ENCODE measurements around the gene LDHA. TPM values are rescaled to one million over a fixed set of nuclear protein-coding genes. Genes with fewer than 3 reads are reported as not detected.

Gene LDHA
- total and polyA plus RNA-seq, 9 of the 15 experiments (the other 6 are each of a cell fraction or from before 2014, with no cell fraction given) = 535 to 3,001 (median 926) TPM

GRCh38 chr11:18375941-18376340, 18.4 kb upstream of the LDHA start (continued):
- TF ChIP-seq, protein P1, sequence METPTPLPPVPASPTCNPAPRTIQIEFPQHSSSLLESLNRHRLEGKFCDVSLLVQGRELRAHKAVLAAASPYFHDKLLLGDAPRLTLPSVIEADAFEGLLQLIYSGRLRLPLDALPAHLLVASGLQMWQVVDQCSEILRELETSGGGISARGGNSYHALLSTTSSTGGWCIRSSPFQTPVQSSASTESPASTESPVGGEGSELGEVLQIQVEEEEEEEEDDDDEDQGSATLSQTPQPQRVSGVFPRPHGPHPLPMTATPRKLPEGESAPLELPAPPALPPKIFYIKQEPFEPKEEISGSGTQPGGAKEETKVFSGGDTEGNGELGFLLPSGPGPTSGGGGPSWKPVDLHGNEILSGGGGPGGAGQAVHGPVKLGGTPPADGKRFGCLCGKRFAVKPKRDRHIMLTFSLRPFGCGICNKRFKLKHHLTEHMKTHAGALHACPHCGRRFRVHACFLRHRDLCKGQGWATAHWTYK (CRISPR knock-in tag; IDR thresholded peaks at IDR 0.05) = no peak

DNA sequence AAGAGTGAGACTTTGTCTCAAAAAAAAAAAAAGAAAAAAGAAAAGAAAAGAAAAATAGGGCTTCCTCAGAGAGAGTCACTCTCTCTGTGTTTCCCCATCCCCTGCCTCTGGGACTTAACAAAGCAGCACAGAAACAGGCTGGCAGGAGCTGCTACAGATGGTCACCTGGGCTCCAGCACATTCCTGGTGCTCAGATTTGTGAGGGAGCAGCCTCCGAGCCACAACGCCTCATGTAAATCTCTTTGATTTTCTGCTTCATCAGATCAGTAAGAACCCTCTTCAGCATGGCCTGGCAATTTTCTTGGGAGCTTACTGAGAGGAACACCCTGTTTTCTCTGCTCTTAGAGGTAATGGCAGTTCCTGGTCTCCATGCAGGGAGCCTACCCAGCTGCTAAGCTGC, 15.2 kb upstream of the LDHA start:
- H3K79me2 ChIP-seq (ENCODE audit: control insufficient read depth, insufficient read depth, low read length) = no peaks in the 10 kb centered on the region
- H3K9me3 ChIP-seq (replicated peaks; ENCODE audit: control insufficient read depth, insufficient read depth, low read depth, low read length) = no peaks in the 10 kb centered on the region
- no peak for TF ChIP-seq KLF6 (CRISPR knock-in tag; IDR thresholded peaks at IDR 0.05; ENCODE audit: borderline replicate concordance)
- no peak for TF ChIP-seq ZNF639 (CRISPR knock-in tag; conservative IDR thresholded peaks at IDR 0.05 in 1 of 2, IDR thresholded peaks at IDR 0.05 in 1 of 2)
- no peak for TF ChIP-seq TBL1XR1 (IDR thresholded peaks at IDR 0.05; ENCODE audit: low read length in 2 of 2)
- TF ChIP-seq FOS (IDR thresholded peaks at IDR 0.05; ENCODE audit: extremely low read depth, insufficient read length) = no peak
- intact Hi-C loops (cut with micrococcal nuclease) (no loop called here), in situ Hi-C loops (cut with MboI) (no loop called here)
- H3K9ac ChIP-seq (ENCODE audit: insufficient read depth in 1 of 2, low read depth in 2 of 2, low read length in 2 of 2) = no peak overlapping the region
- ChIA-PET CTCF (ENCODE audit: low intra/inter-chr PET ratio) (no interaction called here), POLR2A (interaction anchor here (1.3 kb wide), 1 partner anchor 14 kb away, joined by 8 read pairs; the partner anchor contains the start of gene LDHA)
- H3K27me3 ChIP-seq (ENCODE audit: control insufficient read depth in 2 of 2, insufficient read depth in 2 of 2, low read length in 2 of 2) = no peaks in the 10 kb centered on the region
- ATAC-seq (no peak), FAIRE-seq (no peak), DNase-seq (ENCODE audit: extremely low read depth in 1 of 4, low spot score in 3 of 4) (no peak)
- H3K4me2 ChIP-seq (ENCODE audit: insufficient read depth, low read length) = no peak overlapping the region
- H3K4me1 ChIP-seq (replicated peaks in 1 of 2; ENCODE audit: control insufficient read depth in 2 of 2, insufficient read depth in 2 of 2, low read length in 2 of 2) = peaks cover 10 to 12% of the 10 kb centered on the region in 2 experiments; a peak in 4 of 5 replicates
- BruUV-seq (replicated peaks) = no TSS peak
- no peaks in the 10 kb centered on the region for H3K36me3 ChIP-seq (ENCODE audit: control insufficient read depth, insufficient read depth, low read length)
- no peaks in the 10 kb centered on the region for H3K9me1 ChIP-seq (ENCODE audit: control insufficient read depth, insufficient read depth, low read length)
- H3K27ac ChIP-seq (ENCODE audit: extremely low read depth, low read depth, low read length) = no peak overlapping the region
- no peaks in the 10 kb centered on the region for H4K20me1 ChIP-seq (replicated peaks; ENCODE audit: control insufficient read depth, insufficient read depth, low read length)
- no peak overlapping the region for H2AFZ ChIP-seq (ENCODE audit: low read depth, low read length)
- 36% methylated on average over 2 of the region's 2 CpGs for WGBS (ENCODE audit: insufficient coverage, low coverage, missing lambda C conversion rate)
- no peak overlapping the region for H3K4me3 ChIP-seq
